Keratinocyte (primary cell): ENCODE measurements around the gene MFSD1. TPM values are rescaled to one million over a fixed set of nuclear protein-coding genes. Genes with fewer than 3 reads are reported as not detected.

Source experiments
- DNase-seq: peaks from one replicate; pipeline ENCODE4 v3.0.0-alpha.2; 2011; ENCODE audit warnings: low read depth, missing footprints, low spot score
- FAIRE-seq: peaks from 2 replicates; lab custom pipeline; 2011; peaks lifted over from hg19 to GRCh38; lab: Jason Lieb, UNC
- H2AFZ ChIP-seq: 2 replicates; pipeline ENCODE4 v1.6.0; 2012; ENCODE audit warnings: low read length, control low read depth, inconsistent platforms; ENCODE audit not compliant: control insufficient read depth
- H3K27ac ChIP-seq: 2 replicates; pipeline ENCODE4 v1.5.1; 2011; ENCODE audit warnings: low read length; ENCODE audit not compliant: control insufficient read depth, insufficient read depth
- H3K27me3 ChIP-seq: 3 replicates; pipeline ENCODE4 v1.6.0; 2011; ENCODE audit warnings: low read length; ENCODE audit not compliant: control insufficient read depth, insufficient read depth; ENCODE audit errors: extremely low read depth
- H3K36me3 ChIP-seq, 2 experiments: 2 replicates in 1 of 2; 3 replicates in 1 of 2; pipeline ENCODE4 v1.5.1; 2011; ENCODE audit warnings: low read length in 2 of 2, mild to moderate bottlenecking in 1 of 2; ENCODE audit not compliant: control insufficient read depth in 2 of 2, insufficient read depth in 2 of 2; ENCODE audit errors: extremely low read depth in 1 of 2
- H3K4me1 ChIP-seq: 3 replicates; pipeline ENCODE4 v1.5.1; 2011; ENCODE audit warnings: low read length; ENCODE audit not compliant: control insufficient read depth, insufficient read depth; ENCODE audit errors: extremely low read depth
- H3K4me2 ChIP-seq: 3 replicates; pipeline ENCODE4 v1.6.0; 2011; ENCODE audit warnings: low read depth, low read length; ENCODE audit not compliant: control insufficient read depth, insufficient read depth; ENCODE audit errors: extremely low read depth
- H3K4me3 ChIP-seq, 3 experiments: fragments of 200-600 bp in 1 of 3; sonication (generic) in 1 of 3; 2 replicates in 2 of 3; 3 replicates in 1 of 3; pipeline ENCODE4 v1.5.1; 2011 to 2016; ENCODE audit warnings: low read length in 3 of 3, mild to moderate bottlenecking in 3 of 3, control low read depth in 2 of 3, inconsistent platforms in 1 of 3, low read depth in 1 of 3, mixed read lengths in 1 of 3, mixed run types in 1 of 3, moderate library complexity in 1 of 3; ENCODE audit not compliant: control insufficient read depth in 2 of 3, insufficient read depth in 2 of 3; ENCODE audit errors: extremely low read depth in 1 of 3
- H3K79me2 ChIP-seq: 2 replicates; pipeline ENCODE4 v1.6.0; 2012; ENCODE audit warnings: low read length; ENCODE audit not compliant: control insufficient read depth, insufficient read depth
- H3K9ac ChIP-seq: 3 replicates; pipeline ENCODE4 v1.6.0; 2011; ENCODE audit warnings: low read length; ENCODE audit not compliant: control insufficient read depth, insufficient read depth; ENCODE audit errors: extremely low read depth
- H3K9me1 ChIP-seq: 3 replicates; pipeline ENCODE4 v1.6.0; 2011; ENCODE audit warnings: low read length; ENCODE audit not compliant: control insufficient read depth, insufficient read depth; ENCODE audit errors: extremely low read depth
- H3K9me3 ChIP-seq: 2 replicates; pipeline ENCODE4 v1.5.1; 2012; ENCODE audit warnings: low read depth, low read length; ENCODE audit not compliant: control insufficient read depth
- H4K20me1 ChIP-seq: 3 replicates; pipeline ENCODE4 v1.6.0; 2011; ENCODE audit warnings: low read length; ENCODE audit not compliant: control insufficient read depth, insufficient read depth; ENCODE audit errors: extremely low read depth
- EZH2 ChIP-seq: IDR thresholded peaks from one replicate; pipeline ENCODE4 v1.6.1; 2012; ENCODE audit warnings: inconsistent platforms, mild to moderate bottlenecking, low read length, moderate library complexity
- dilution Hi-C: fragments of 300-500 bp; cut with MboI; formaldehyde crosslinking; loops from one replicate; pipeline ENCODE4 v1.7.0; 2020; ENCODE audit warnings: low sequenced_read_pairs; ENCODE audit not compliant: extremely low pct_ligation_motif_present
- polyA plus RNA-seq, 5 experiments: library from polyadenylated mRNA; depleted of rRNA in 3 of 5; stranded (reverse) in 3 of 5; stranded (forward) in 1 of 5; unstranded in 1 of 5; fragments of >200 nt; gene quantifications; 1 replicate in 1 of 5; 2 replicates in 3 of 5; 3 replicates in 1 of 5; pipeline versions ENCODE4 v1.2.1 to v1.2.3, GENCODE V29; 2011 to 2012; ENCODE audit warnings: missing spikeins in 2 of 5, low read depth in 1 of 5, low replicate concordance in 1 of 5
- TF ChIP-seq, protein P1 (sequence below), 3 experiments: IDR thresholded peaks in 1 of 3; conservative IDR thresholded peaks in 1 of 3; optimal IDR thresholded peaks in 1 of 3; 2 replicates in 2 of 3; 3 replicates in 1 of 3; pipeline versions ENCODE3 to v1.5.1; 2011; ENCODE audit warnings: low read length in 3 of 3, mild to moderate bottlenecking in 3 of 3, moderate library complexity in 2 of 3, control low read depth in 1 of 3, inconsistent platforms in 1 of 3; ENCODE audit not compliant: insufficient read depth in 2 of 3; ENCODE audit errors: extremely low read depth in 1 of 3

MFSD1 gene
- polyA plus RNA-seq, 1 donor (not counting 4 experiments of a cell fraction or from before 2014, with no cell fraction given), result 49.8 TPM

DNA sequence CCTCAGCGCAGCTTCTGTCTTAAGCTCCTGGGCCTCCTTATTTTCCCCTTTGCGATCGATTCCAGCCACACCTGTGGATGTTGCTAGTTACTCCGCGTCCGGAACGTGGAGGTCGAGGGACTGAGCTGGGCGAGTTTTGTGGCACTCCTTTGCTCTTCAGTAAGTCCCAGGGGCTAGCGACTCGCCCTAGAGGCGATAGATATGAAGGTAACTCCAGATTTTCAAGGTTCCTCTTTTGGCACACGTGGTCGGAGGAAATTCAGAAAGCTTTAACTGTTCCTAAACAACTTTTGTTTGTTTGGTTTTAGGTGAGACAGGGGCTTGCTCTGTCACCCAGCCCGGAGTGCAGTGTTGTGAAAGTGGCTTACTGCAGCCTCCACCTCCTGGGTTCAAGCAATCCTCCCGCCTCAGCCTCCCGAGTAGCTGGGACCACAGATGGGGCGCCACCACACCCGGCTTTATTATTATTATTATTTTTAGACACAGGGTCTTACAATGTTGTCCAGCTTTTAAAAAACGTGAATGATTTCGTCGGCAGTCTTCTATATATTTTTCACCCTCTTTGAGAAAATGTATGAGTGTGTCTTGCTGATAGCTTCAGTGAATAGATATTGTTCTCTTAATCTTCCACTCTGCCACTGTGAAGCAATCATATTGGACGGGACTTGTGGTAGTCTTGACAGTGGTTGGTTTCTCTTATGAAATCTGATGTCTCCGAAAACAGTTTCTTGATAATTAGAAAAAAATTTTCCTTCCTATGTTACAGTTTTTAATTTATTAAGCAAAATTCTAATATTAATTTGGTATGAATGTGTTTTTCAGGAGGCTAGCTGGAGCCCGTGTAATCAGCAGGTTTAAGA, 785 bp downstream of the MFSD1 start:
- H4K20me1 ChIP-seq, result no peaks in the 10 kb centered on the region
- H3K79me2 ChIP-seq, result peaks cover 5% of the 10 kb centered on the region
- H3K9me1 ChIP-seq, result no peaks in the 10 kb centered on the region
- no peak for DNase-seq
- no peak for TF ChIP-seq EZH2
- TF ChIP-seq, protein P1, sequence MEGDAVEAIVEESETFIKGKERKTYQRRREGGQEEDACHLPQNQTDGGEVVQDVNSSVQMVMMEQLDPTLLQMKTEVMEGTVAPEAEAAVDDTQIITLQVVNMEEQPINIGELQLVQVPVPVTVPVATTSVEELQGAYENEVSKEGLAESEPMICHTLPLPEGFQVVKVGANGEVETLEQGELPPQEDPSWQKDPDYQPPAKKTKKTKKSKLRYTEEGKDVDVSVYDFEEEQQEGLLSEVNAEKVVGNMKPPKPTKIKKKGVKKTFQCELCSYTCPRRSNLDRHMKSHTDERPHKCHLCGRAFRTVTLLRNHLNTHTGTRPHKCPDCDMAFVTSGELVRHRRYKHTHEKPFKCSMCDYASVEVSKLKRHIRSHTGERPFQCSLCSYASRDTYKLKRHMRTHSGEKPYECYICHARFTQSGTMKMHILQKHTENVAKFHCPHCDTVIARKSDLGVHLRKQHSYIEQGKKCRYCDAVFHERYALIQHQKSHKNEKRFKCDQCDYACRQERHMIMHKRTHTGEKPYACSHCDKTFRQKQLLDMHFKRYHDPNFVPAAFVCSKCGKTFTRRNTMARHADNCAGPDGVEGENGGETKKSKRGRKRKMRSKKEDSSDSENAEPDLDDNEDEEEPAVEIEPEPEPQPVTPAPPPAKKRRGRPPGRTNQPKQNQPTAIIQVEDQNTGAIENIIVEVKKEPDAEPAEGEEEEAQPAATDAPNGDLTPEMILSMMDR (optimal IDR thresholded peaks at IDR 0.05 in 1 of 3, IDR thresholded peaks at IDR 0.05 in 1 of 3, conservative IDR thresholded peaks at IDR 0.05 in 1 of 3; ENCODE audit: extremely low read depth in 1 of 3, insufficient read depth in 2 of 3, low read length in 3 of 3), result no peak
- dilution Hi-C loops, result no loop called here
- peak overlapping the region; percentile 93 for H2AFZ ChIP-seq
- H3K27ac ChIP-seq, result peak overlapping the region; percentile 84
- H3K4me2 ChIP-seq, result peak overlapping the region; percentile 92
- peak overlapping the region; percentile 88 for H3K9ac ChIP-seq
- H3K4me1 ChIP-seq, result peaks cover 15% of the 10 kb centered on the region
- no peaks in the 10 kb centered on the region for H3K27me3 ChIP-seq
- peak overlapping the region; percentile 64 to 85 (median 83) for H3K4me3 ChIP-seq
- H3K36me3 ChIP-seq, result peaks cover 0 to 3% of the 10 kb centered on the region in 2 experiments
- no peaks in the 10 kb centered on the region for H3K9me3 ChIP-seq
- no peak for FAIRE-seq

DNA sequence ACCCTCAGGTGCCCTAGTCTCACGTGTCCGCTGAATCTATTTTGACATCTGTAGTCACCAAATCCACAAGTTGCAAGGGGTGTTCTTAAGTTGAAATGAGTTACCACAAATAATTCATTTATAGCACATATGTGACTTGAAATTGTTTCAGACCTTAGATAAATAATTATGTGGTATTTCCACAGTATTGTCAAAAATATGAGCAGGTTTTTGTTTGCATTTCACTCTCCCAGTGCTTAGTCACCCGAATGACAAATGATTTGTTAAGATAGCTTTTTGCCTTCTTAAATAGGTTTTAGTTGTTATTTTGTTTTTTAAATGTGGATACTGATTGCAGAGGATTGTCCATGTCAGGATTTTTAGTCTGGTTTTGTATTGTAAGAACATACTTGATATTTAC, 2.6 kb downstream of the MFSD1 start:
- Histone ChIP-seq H3K27ac (no peak overlapping the region), H3K9ac (no peak overlapping the region), H2AFZ (no peak overlapping the region), H3K9me1 (no peaks in the 10 kb centered on the region), H3K4me2 (no peak overlapping the region), H3K27me3 (no peaks in the 10 kb centered on the region), H3K79me2 (peaks cover 5% of the 10 kb centered on the region), H3K4me3 (no peak overlapping the region), H3K9me3 (no peaks in the 10 kb centered on the region), H3K4me1 (peaks cover 19% of the 10 kb centered on the region), H3K36me3 (peaks cover 0 to 4% of the 10 kb centered on the region in 2 experiments), H4K20me1 (no peaks in the 10 kb centered on the region)
- dilution Hi-C loops, result no loop called here
- no peak for FAIRE-seq
- no peak for DNase-seq
- TF ChIP-seq EZH2, result no peak
- TF ChIP-seq, protein P1 (optimal IDR thresholded peaks at IDR 0.05 in 1 of 3, IDR thresholded peaks at IDR 0.05 in 1 of 3, conservative IDR thresholded peaks at IDR 0.05 in 1 of 3; ENCODE audit: extremely low read depth in 1 of 3, insufficient read depth in 2 of 3, low read length in 3 of 3), result no peak
